PC-9 (cell line): Measurements from ENCODE around the gene CPTP.

ENCODE experiments used
- EZH2 ChIP-seq: fragments of 200-600 bp; sonication (generic); IDR thresholded peaks from 2 replicates; pipeline ENCODE4 v1.8.0; 2017; ENCODE audit warnings: antibody characterized with exemption, low read depth
- TF ChIP-seq, protein P1 (sequence below): fragments of 200-600 bp; sonication (generic); conservative IDR thresholded peaks from 2 replicates; pipeline ENCODE4 v1.6.1; 2017; ENCODE audit warnings: mixed run types, antibody characterized with exemption, mild to moderate bottlenecking, moderate library complexity

DNA sequence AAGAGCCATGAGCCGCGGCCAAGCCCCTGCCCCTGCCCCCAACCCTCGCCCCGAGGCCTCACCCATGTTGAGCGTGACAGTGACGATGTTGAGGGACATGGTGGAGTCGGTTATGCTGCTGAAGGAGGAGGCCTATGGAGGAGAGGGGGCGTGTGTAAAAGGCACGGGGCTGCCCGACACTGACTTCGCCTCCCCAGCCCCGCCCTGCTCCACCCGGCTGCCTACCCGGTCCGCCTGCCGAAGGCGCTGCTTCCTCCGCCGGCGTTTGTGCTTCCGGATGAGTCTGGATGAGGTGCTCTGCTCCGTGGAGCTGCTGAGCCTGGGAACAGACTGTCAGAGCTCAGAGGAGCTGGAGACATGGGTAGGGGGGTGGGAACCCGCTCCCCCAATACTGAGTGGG, 15.6 kb downstream of the CPTP start:
- TF ChIP-seq, protein P1, sequence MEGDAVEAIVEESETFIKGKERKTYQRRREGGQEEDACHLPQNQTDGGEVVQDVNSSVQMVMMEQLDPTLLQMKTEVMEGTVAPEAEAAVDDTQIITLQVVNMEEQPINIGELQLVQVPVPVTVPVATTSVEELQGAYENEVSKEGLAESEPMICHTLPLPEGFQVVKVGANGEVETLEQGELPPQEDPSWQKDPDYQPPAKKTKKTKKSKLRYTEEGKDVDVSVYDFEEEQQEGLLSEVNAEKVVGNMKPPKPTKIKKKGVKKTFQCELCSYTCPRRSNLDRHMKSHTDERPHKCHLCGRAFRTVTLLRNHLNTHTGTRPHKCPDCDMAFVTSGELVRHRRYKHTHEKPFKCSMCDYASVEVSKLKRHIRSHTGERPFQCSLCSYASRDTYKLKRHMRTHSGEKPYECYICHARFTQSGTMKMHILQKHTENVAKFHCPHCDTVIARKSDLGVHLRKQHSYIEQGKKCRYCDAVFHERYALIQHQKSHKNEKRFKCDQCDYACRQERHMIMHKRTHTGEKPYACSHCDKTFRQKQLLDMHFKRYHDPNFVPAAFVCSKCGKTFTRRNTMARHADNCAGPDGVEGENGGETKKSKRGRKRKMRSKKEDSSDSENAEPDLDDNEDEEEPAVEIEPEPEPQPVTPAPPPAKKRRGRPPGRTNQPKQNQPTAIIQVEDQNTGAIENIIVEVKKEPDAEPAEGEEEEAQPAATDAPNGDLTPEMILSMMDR: no peak
- TF ChIP-seq EZH2: no peak
